Activated CD4-positive, alpha-beta T cell treated with anti-CD3 and anti-CD28 coated beads, Interleukin-2, amount 10 ng/mL, durations not matched to agents 24 days and 14 days (primary cell): ENCODE measurements around the gene ABI3BP. TPM values are rescaled to one million over a fixed set of nuclear protein-coding genes. Genes with fewer than 3 reads are reported as not detected.

Experiments
- DNase-seq: peaks from one replicate; pipeline ENCODE4 v3.0.0; 2022
- H3K27ac Mint-ChIP-seq: one replicate; pipeline ENCODE4 v1.8.0; 2022; ENCODE audit warnings: mild to moderate bottlenecking, mixed read lengths
- H3K27me3 Mint-ChIP-seq: one replicate; pipeline ENCODE4 v1.8.0; 2022; ENCODE audit warnings: mixed read lengths
- H3K36me3 Mint-ChIP-seq: one replicate; pipeline ENCODE4 v1.8.0; 2022; ENCODE audit warnings: low read depth, mild to moderate bottlenecking, mixed read lengths
- H3K4me1 Mint-ChIP-seq: one replicate; pipeline ENCODE4 v1.8.0; 2021; ENCODE audit warnings: mixed read lengths
- H3K4me3 Mint-ChIP-seq: one replicate; pipeline ENCODE4 v1.8.0; 2022; ENCODE audit warnings: mild to moderate bottlenecking, moderate library complexity, mixed read lengths
- H3K9me3 Mint-ChIP-seq: one replicate; pipeline ENCODE4 v1.8.0; 2021; ENCODE audit warnings: mixed read lengths
- intact Hi-C: fragments of 100-400 bp; cut with micrococcal nuclease; formaldehyde crosslinking; loops from one replicate; pipeline ENCODE4 v1.15.1; 2023
- total RNA-seq: library from RNA; stranded (reverse); gene quantifications from 2 replicates; pipeline ENCODE4 v1.2.3, GENCODE V29; 2022

Gene ABI3BP
- total RNA-seq, 1 donor from 2014 or later: not detected

DNA sequence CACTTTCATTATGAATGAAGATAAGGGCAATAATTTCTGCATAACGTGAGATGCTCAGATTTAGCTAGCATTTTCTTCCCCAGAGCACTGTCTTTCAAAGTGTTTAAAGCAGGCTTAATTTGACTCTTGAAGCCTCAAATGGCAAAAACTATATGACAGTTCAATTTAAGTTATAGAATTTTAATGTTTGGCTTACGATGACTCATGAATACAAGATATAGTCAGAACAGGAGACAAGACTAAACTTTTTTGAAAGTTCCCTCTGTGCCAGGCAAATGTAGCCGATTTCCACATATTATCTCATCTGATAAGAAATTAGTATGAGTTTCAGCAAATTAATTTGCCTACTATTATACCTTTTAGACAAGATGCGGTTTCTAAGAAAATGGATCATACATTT lies 19.6 kb downstream of the ABI3BP start:
- H3K4me3 Mint-ChIP-seq: no peak overlapping the region
- DNase-seq: no peak
- peaks cover 2% of the 10 kb centered on the region for H3K27me3 Mint-ChIP-seq
- H3K9me3 Mint-ChIP-seq: no peaks in the 10 kb centered on the region
- no peak overlapping the region for H3K27ac Mint-ChIP-seq
- H3K4me1 Mint-ChIP-seq: no peaks in the 10 kb centered on the region
- no peaks in the 10 kb centered on the region for H3K36me3 Mint-ChIP-seq
- intact Hi-C loops: no loop called here

DNA sequence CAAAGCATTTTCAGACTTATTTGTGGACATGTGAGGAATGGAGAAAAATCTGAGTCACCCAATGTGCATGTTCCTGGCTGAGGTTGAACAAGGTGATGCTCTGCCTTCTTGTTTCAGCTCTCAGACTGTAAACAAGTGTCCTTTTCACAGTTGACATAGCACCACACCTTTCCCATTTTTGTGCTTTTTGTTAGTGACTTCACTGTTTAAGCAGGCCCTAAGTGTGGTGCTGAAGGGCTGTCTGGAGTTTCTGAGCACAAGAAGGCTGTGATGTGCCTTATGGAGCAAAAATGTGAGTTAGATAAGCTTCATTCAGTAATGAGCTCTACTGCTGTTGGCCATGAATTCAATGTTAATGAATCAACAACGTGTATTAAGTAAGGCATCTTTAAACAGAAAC lies 20.4 kb downstream of the ABI3BP start:
- Mint-ChIP-seq H3K4me3 (no peak overlapping the region), H3K27me3 (peaks cover 2% of the 10 kb centered on the region), H3K36me3 (no peaks in the 10 kb centered on the region)

GRCh38 chr3:100972301-100972844 lies 20.8 kb downstream of the ABI3BP start:
- no peaks in the 10 kb centered on the region for H3K36me3 Mint-ChIP-seq
- DNase-seq: no peak
- no peak overlapping the region for H3K4me3 Mint-ChIP-seq
- no peaks in the 10 kb centered on the region for H3K4me1 Mint-ChIP-seq
- H3K27ac Mint-ChIP-seq: no peak overlapping the region
- intact Hi-C loops: no loop called here
- H3K9me3 Mint-ChIP-seq: no peaks in the 10 kb centered on the region
- peaks cover 2% of the 10 kb centered on the region for H3K27me3 Mint-ChIP-seq

More for the DNA sequence above, 20.4 kb downstream of the ABI3BP start:
- no peak for DNase-seq
- intact Hi-C loops: no loop called here
- Mint-ChIP-seq H3K9me3 (no peaks in the 10 kb centered on the region), H3K27ac (no peak overlapping the region), H3K4me1 (no peaks in the 10 kb centered on the region)

DNA sequence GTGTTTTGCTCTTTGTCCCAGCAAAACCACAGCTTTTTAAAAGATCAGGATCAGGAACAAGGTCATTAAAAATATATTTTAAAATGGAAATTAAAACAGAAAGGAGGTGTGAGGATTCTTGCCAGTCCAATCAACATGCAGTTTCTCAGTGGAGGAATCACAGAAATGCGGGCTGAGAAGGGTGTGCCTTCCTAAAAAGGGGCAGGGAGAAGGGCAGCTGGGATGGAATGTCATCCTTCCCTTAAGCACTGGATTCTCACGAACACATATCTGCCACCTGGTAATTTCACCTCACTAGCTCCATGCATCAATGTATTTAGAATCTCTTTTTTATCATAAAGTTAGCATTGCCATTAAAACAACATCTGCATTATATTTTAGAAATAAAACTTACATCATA lies 21.4 kb downstream of the ABI3BP start:
- H3K4me3 Mint-ChIP-seq: no peak overlapping the region
- H3K36me3 Mint-ChIP-seq: no peaks in the 10 kb centered on the region
- H3K27me3 Mint-ChIP-seq: peaks cover 2% of the 10 kb centered on the region
- no peaks in the 10 kb centered on the region for H3K9me3 Mint-ChIP-seq
- intact Hi-C loops: no loop called here
- H3K27ac Mint-ChIP-seq: no peak overlapping the region
- no peak for DNase-seq
- H3K4me1 Mint-ChIP-seq: no peaks in the 10 kb centered on the region

DNA sequence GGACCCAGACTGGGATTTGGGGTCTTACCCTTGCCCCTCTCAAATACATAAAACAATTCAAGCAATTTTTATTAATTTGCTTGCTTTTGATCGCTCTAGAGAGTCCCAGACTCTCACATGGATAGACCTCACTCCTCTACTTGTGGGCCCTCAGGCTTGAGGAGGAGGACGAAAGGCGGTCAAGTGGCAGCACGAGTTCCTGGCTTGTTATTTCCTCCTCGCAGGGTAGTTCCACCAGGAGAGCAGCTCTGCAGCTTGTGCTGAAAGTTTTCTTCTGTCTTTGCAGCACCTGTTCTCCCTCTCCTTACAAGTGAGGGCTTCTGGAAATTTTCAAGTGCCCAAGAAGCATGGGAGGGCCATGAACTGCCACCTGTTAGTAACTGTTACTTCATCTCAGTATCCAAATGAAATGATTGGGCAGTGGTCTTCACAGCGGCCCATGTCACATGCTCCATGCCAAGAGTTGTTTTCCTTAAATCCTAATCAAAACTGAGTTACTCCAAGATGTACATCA lies 22.7 kb downstream of the ABI3BP start:
- Mint-ChIP-seq H3K27ac (no peak overlapping the region), H3K4me1 (no peaks in the 10 kb centered on the region), H3K4me3 (no peak overlapping the region), H3K27me3 (peaks cover 2% of the 10 kb centered on the region), H3K9me3 (no peaks in the 10 kb centered on the region), H3K36me3 (no peaks in the 10 kb centered on the region)
- no peak for DNase-seq
- intact Hi-C loops: no loop called here

GRCh38 chr3:100968932-100969906 lies 24.0 kb downstream of the ABI3BP start:
- H3K27ac Mint-ChIP-seq: no peak overlapping the region
- intact Hi-C loops: no loop called here

DNA sequence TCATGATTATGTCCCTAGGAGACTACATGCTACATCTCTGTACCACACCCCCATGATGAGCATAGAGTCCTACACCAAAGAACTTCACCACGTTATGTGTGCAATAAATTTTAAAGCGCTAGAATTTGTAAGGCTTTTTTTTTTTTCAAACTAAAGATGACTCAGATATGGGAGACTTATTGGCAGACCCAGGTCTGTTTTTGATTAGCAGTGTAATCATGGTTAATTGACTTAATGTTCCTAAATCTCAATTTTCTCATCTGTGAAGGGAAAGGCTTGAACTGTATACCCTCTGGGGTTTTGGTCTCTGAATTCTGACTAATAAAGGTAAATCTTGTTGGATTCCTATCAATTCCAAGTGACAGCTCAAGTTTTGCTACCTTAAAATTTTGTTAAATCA lies 26.4 kb downstream of the ABI3BP start:
- no peaks in the 10 kb centered on the region for H3K36me3 Mint-ChIP-seq
- H3K9me3 Mint-ChIP-seq: no peaks in the 10 kb centered on the region
- H3K27me3 Mint-ChIP-seq: no peaks in the 10 kb centered on the region
- intact Hi-C loops: no loop called here
- no peak overlapping the region for H3K4me3 Mint-ChIP-seq
- H3K27ac Mint-ChIP-seq: no peak overlapping the region
- no peaks in the 10 kb centered on the region for H3K4me1 Mint-ChIP-seq
- no peak for DNase-seq

More at GRCh38 chr3:100968932-100969906, 24.0 kb downstream of the ABI3BP start:
- Mint-ChIP-seq H3K4me3 (no peak overlapping the region), H3K36me3 (no peaks in the 10 kb centered on the region), H3K4me1 (no peaks in the 10 kb centered on the region), H3K27me3 (peaks cover 2% of the 10 kb centered on the region), H3K9me3 (no peaks in the 10 kb centered on the region)
- no peak for DNase-seq

DNA sequence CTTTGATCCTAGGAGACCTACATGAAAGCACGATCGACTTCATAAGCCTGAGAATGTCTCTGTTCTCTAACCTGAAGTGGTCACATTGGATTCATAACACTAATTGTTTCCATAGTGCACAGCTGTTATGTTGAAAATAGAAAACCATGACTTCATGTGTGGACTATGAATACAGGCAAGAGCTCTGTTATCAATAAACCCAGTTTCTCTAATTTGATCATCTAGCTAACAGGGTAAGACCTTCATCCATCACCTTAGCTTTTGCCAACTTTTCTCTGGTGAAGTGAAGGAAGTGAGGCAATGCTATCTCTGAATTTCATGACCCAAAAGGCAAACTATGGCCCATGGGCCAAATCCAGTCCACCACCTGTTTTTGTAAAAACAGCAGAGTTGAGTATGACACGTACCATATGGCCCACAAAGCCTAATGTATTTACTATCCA lies 27.2 kb downstream of the ABI3BP start:
- DNase-seq: no peak

GRCh38 chr3:100963041-100963440 lies 30.2 kb downstream of the ABI3BP start:
- Mint-ChIP-seq H3K4me3 (no peak overlapping the region), H3K4me1 (no peaks in the 10 kb centered on the region), H3K27ac (no peak overlapping the region), H3K9me3 (no peaks in the 10 kb centered on the region), H3K27me3 (no peaks in the 10 kb centered on the region), H3K36me3 (no peaks in the 10 kb centered on the region)
- intact Hi-C loops: no loop called here
- DNase-seq: no peak

More for the DNA sequence above, 27.2 kb downstream of the ABI3BP start:
- intact Hi-C loops: no loop called here
- no peaks in the 10 kb centered on the region for H3K36me3 Mint-ChIP-seq
- no peaks in the 10 kb centered on the region for H3K4me1 Mint-ChIP-seq
- H3K9me3 Mint-ChIP-seq: no peaks in the 10 kb centered on the region
- no peaks in the 10 kb centered on the region for H3K27me3 Mint-ChIP-seq
- no peak overlapping the region for H3K4me3 Mint-ChIP-seq
- no peak overlapping the region for H3K27ac Mint-ChIP-seq

DNA sequence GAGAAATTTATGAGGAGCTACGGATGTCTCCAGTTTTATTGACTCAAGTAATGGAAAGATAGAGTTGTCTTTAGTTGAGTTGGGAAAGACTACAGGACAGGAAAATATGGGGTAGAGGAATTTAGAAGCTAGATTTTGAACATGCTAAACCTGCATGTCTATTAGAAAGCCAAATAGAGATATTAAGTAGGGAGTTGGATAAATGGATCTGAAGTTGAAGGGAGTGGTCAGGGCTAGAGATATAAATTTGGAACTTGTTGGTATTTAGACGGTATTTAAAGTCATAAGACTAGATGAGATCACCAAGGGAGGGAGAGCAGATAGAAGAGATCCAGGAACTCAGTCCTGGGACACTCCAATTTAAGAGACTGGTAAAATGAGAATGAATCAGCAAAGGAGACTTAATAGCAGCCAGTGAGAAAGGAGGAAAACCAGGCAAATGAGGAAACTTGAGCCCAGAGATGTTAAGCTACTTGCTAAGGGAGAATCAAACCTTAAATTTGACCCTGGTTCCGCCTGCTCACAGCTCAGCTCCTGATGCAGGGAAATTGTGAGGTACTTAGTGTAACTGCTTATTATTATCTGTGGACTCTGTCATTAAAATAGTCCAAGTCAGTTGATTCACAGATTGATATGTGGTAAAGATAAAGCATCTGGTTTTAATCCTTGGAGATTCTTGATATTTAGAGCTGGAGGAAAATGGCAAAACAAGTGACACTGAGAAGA lies 35.8 kb downstream of the ABI3BP start:
- no peaks in the 10 kb centered on the region for H3K36me3 Mint-ChIP-seq
- no peaks in the 10 kb centered on the region for H3K4me1 Mint-ChIP-seq
- no peak overlapping the region for H3K4me3 Mint-ChIP-seq
- no peaks in the 10 kb centered on the region for H3K27me3 Mint-ChIP-seq
- intact Hi-C loops: no loop called here
- H3K9me3 Mint-ChIP-seq: no peaks in the 10 kb centered on the region
- H3K27ac Mint-ChIP-seq: no peak overlapping the region
- DNase-seq: no peak

DNA sequence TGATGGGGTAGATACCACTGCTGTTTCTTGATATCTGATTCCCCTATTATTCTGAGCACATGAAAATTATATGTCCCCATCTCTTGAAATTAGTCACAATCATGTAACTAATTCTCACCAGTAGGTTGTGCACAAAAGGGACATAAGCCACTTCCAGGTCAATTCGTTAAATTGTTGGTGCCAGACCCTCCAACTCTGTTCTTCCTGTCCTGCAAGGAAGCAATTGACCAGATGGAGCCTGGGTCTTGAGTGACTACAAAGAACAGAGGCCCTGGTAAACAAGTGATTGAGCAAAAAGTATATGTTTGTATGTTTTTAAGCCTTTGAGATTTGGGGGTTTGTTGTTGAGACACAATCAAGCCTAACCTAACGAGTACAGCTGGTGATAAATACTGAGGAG lies 36.9 kb downstream of the ABI3BP start:
- H3K9me3 Mint-ChIP-seq: no peaks in the 10 kb centered on the region
- no peak for DNase-seq
- no peak overlapping the region for H3K27ac Mint-ChIP-seq
- no peaks in the 10 kb centered on the region for H3K36me3 Mint-ChIP-seq
- intact Hi-C loops: no loop called here
- H3K27me3 Mint-ChIP-seq: no peaks in the 10 kb centered on the region
- H3K4me3 Mint-ChIP-seq: no peak overlapping the region
- H3K4me1 Mint-ChIP-seq: no peaks in the 10 kb centered on the region

DNA sequence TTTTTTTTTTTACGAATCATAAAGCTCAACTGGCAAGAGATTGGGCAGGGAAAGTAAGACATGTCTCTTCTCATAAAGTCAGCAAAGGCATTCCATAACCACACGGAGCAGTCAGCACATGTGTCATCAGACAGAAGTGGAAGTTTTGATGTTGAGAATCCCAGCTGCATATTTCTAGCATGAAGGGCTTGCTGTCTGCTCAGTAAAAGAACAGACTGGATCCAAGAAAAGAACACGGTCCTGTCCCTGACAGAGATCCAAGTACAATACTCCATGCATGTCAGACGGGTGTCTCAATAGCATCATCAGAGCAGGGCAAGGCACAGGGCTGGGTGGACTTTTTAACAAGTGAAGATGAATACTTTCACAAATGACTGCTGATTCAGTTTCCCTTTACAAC lies 38.2 kb downstream of the ABI3BP start:
- H3K27me3 Mint-ChIP-seq: no peaks in the 10 kb centered on the region
- no peak overlapping the region for H3K4me3 Mint-ChIP-seq
- no peaks in the 10 kb centered on the region for H3K4me1 Mint-ChIP-seq
- H3K36me3 Mint-ChIP-seq: no peaks in the 10 kb centered on the region
- H3K9me3 Mint-ChIP-seq: no peaks in the 10 kb centered on the region
- no peak for DNase-seq
- intact Hi-C loops: no loop called here
- H3K27ac Mint-ChIP-seq: no peak overlapping the region

GRCh38 chr3:100954199-100954935 lies 38.9 kb downstream of the ABI3BP start:
- Mint-ChIP-seq H3K4me1 (no peaks in the 10 kb centered on the region), H3K36me3 (no peaks in the 10 kb centered on the region), H3K27me3 (no peaks in the 10 kb centered on the region), H3K4me3 (no peak overlapping the region), H3K27ac (no peak overlapping the region), H3K9me3 (no peaks in the 10 kb centered on the region)
- intact Hi-C loops: no loop called here
- no peak for DNase-seq
